Epidermal melanocyte (primary cell): ENCODE measurements around the gene FOXQ1.
"Not testable (repeated sequence)": the region's sequence is repeated elsewhere in the genome, so short reads cannot be mapped to it uniquely, and the experiment has no call there.

Experiments
- DNase-seq: peaks from one replicate; pipeline ENCODE4 v3.0.0; 2011; ENCODE audit warnings: low spot score; ENCODE audit not compliant: insufficient read length

FOXQ1 gene

GRCh38 chr6:1361717-1362116 lies 49.8 kb downstream of the FOXQ1 start:
- DNase-seq, result not testable (repeated sequence)

GRCh38 chr6:1362643-1363042 lies 50.7 kb downstream of the FOXQ1 start:
- no peak for DNase-seq

- DNase-seq, result no peak
Measured at GRCh38 chr6:1363298-1363697, 51.4 kb downstream of the FOXQ1 start.

- no peak for DNase-seq
Measured at GRCh38 chr6:1363729-1364572, 52.1 kb downstream of the FOXQ1 start.
